HG03095 (cell line): ENCODE results near the gene RNPC3.

Source experiments
- ATAC-seq: cut with Tn5 transposase; IDR thresholded peaks from one replicate; pipeline ENCODE4 v1.9.1; 2021; ENCODE audit warnings: moderate library complexity; ENCODE audit not compliant: unreplicated experiment

RNPC3 gene, protein sequence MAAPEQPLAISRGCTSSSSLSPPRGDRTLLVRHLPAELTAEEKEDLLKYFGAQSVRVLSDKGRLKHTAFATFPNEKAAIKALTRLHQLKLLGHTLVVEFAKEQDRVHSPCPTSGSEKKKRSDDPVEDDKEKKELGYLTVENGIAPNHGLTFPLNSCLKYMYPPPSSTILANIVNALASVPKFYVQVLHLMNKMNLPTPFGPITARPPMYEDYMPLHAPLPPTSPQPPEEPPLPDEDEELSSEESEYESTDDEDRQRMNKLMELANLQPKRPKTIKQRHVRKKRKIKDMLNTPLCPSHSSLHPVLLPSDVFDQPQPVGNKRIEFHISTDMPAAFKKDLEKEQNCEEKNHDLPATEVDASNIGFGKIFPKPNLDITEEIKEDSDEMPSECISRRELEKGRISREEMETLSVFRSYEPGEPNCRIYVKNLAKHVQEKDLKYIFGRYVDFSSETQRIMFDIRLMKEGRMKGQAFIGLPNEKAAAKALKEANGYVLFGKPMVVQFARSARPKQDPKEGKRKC

DNA sequence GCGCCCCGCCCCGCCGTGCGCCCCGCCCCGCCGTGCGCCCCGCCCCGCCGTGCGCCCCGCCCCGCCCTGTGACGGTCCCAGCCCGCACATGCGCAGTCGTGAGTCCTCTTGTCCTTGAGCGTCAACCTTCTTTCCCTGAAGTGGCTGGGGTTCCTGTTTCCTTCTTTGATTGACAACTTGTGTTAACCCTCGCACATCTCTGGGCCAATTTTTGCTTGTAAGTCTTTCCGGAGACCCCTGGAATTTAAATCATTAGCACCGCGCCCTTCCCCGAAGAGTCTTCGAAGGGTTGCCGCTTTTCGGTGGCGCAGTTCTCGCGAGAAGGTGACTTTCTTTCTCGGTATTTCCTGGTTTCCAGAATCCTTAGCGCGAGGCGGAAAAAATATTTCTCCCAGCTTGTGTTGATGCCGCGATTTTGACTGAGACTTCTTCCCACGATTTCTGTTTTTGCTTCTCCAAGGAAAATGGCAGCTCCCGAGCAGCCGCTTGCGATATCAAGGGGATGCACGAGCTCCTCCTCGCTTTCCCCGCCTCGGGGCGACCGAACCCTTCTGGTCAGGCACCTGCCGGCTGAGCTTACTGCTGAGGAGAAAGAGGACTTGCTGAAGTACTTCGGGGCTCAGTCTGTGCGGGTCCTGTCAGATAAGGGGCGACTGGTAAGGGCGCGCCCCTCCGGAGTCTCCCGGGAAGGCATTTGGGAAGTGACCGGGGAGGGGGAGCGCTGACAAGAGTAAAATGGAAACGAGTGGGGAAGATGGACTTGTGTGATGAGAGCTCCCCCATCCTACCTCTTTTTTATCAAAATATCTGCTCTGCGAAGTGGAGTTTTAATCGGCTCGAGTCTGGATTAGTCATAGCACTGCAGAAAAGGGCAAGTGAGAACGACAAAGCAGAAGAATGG lies at the start of gene RNPC3:
TSS of gene RNPC3 (plus strand) at position 93 of the 901 bp plus-strand sequence. CDS start at position 465, 372 bp downstream.
- ATAC-seq = peak; percentile 80

DNA sequence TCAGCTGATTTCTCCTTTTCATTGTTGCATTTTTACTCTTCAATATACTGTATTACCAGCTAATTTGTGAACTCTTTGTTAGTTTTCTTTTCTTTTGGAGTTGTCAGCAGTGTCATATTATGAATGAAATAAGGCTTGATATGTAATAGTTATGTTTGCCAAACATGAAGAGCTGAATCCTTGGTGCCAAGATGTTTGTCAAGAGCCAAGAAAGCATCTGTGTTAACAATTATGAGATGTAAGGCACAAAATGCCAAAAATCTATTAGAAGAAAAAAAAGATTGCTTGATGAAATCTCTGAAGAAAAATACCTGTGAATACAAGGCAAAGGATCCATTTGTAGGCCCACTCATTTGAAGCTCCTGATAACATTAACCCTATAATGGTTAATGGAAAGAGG lies 48.4 kb upstream of the RNPC3 start:
- ATAC-seq = no peak

DNA sequence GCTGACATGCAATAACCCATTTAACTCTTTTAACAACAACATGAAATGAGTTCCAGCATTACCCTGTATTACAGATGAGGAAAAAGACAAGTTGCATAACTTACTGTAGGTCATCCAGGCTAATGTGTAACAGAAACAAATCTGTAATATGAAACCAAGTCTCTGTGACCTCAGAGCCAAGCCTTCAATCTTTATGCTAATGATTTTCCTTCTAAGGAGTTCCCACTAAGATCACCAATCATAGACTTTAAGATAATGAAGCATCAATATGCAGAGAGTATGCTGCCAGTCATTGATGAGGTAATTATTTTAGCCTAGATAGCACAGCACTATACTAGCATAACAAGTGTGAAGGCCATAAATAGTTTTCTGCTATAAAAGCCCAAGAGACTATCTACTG lies 35.6 kb upstream of the RNPC3 start:
- no peak for ATAC-seq

DNA sequence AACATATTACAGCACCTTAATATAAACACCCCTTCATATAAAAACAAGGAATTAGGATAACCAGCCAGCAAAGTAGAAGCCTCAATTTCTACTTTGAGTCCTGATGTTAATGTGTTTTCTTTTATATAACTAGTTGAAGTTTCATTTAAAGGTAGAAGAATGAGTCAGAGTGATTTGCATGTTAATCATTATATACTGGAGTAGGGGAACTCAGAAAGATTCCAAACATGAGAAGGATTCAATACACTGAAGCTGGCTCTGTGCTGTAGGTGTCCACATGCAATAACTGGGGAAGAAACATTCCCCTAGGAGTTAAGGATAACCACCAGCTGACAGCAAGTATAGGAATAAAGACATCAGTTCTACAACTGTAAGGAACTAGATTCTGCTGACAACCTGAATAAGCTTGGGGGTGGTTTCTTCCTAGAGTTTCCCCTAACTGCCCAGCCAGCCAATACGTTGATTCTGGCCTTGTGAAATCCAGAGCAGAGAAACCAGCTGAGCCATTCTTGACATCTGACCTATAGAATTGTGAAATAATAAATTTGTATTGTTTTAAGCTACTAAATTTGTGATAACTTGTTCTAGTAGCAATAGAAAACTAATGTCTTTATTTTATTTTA lies 33.4 kb upstream of the RNPC3 start:
- no peak for ATAC-seq

DNA sequence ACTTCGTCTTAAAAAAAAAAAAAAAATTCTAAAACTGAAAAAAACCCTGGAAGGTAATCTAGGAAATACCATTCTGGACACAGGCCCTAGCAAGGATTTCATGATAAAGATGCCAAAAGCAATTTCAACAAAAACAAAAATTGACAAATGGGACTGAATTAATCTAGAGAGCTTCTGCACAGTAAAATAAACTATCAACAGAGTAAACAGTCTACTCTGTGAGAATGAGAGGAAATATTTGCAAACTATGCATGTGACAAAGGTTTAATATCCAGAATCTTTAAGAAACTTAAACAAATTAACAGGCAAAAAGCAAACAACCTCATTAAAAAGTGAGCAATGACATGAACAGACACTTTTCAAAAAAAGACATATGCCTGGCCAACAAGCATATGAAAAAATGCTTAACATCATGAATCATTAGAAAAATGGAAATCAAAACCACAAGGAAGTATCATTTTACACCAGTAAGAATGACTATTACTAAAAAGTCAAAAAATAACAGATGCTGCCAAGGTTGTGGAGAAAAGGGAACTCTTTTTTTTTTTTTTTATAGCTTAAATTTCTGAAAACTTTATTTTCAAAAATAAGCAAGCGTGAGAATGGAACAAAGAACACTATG lies 29.4 kb upstream of the RNPC3 start:
- ATAC-seq = no peak

DNA sequence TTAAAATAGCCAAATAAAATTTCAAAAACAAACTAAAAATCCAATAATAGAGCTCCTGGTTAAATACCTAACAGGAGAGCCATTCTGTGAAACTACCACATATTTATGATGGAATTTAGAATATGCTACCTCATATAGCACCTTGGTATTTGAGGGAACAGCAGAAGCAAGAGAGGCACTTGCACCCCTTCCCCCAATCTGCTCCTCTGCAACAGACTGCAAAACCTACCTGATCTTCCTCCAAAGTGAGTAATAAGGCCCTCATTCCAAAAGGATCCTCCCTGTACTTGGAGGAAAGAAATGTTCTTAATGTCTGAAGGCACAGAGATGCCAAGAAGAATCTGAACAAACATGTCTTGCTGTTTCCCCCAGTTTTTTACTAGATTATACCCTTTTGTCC lies 28.1 kb upstream of the RNPC3 start:
- no peak for ATAC-seq

DNA sequence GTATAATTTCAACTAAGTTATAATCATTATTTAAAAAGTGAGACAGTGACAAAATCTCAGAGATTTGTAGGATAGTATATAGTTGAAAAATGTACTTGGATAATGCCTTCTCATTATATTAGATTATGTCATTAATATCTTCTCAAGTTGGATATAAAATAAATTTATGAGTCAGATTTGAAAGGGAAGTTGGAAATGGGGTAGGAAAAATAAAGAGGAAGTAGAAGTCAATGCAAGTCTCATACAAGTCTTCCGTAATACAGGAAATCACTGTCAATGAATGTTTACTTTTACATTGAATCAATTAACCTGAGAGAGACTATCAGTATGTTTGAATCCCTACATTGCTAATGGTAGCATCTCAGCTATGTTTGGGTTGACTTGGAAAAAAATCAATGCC lies 16.2 kb upstream of the RNPC3 start:
- no peak for ATAC-seq

DNA sequence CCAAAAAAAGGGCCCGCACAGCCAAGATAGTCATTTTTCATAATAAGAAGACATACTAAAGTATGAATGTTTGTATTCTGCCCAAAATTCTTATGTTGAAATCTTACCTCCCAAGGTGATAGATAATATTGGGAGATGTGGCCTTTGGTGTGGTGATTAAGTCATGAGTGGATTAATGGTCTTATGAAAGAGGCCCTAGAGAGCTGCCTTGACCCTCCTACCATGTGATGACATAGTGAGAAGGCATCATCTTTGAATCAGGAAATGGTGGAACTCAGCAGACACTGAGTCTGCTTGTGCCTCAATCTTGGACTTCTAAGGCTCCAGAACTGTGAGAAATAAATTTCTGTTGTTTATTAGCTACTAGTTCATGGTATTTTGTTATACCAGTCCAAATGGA lies 11.8 kb upstream of the RNPC3 start:
- no peak for ATAC-seq

DNA sequence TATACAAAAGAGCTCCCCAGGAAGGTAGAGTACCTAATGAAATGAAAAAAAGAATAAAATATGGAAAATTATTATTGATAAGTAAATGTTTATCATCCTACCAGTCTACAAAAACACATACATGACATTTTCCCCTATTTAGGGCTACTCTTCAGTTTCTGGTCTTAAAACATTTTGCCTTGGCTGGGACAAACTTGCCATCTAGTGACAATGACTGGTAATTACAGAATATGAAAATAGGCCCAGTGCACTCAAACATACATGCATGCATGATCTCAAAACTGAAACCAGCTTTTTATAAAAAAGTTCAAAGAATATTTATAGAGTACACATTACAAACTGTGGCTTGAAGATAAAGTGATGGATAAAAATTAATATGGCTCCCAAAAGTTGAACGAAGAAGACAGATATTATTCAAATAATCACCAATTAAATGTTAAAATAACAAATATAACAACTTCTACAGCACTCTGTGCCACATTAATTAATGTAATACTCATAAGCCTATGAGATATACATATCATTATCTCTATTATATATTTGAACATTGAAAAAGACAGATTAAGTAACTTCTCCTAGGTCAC lies 10.5 kb upstream of the RNPC3 start:
- ATAC-seq = peak; percentile 72

DNA sequence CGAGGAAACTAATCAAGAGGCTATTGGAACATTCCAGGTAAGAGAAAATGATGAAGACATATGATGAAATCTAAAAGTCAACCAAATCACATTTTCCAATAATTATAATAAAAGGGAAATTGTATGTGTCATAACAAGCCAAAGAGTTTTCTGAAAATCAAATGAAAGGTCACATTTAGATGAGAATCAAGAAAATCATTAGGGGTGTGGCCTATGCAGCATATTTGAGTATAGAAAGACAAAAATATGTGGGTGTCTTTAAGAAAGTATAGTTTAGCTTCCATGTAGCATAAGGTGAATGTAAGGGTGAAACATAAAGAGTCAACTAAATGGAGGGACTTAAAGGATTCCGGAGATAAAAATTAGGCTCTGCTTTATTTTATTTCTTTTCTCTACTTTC lies 9.2 kb upstream of the RNPC3 start:
- no peak for ATAC-seq

DNA sequence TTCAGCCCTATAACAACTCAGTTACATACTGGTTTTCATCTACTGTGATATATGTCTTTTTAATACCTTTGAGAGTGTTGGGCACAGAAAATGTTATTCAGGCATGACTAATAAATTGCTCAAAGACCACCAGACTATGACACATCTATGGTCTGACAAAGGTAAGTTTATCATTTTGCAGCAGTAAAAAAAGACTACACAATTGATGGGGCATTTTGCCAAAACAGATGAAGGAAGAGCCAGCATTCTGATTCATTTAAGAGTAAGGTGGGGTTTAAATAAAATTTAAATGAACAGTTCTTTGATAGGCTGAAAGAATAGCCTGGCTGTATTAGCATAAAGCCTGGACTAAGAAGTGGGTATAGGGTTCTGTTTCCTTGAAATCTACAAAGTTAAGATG lies 8.8 kb upstream of the RNPC3 start:
- no peak for ATAC-seq

DNA sequence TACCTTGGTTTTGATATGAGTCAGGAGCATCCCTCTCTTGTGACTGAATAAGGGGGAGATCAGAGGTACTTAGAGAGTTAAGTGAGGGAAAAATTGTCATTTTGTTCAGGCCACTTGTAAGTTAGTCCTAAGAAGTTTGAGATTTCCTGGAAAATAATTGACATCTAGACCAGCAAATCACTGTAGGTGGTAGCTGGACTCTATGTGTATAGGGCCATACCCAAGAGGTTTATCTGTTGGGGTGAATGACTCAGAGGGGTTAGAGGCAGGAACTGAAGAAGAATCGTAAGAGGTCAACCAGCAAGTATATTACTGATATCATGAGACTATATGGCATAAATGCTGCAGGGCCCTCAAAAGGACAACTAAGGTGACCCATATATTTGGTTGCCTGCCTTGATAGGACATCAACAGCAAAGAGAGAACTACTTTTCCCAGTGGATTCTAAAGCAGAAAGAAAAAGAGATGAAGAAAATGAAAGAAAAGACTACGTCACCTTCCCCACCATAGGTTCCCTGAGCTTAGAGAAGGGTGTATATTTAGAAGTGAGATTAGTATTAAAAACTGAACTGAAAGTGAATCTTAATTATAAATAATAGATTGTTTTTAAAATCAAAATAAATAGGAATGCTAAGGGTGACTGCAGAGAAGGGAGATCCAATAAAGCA lies 8.0 kb upstream of the RNPC3 start:
- ATAC-seq = peak; percentile 88

DNA sequence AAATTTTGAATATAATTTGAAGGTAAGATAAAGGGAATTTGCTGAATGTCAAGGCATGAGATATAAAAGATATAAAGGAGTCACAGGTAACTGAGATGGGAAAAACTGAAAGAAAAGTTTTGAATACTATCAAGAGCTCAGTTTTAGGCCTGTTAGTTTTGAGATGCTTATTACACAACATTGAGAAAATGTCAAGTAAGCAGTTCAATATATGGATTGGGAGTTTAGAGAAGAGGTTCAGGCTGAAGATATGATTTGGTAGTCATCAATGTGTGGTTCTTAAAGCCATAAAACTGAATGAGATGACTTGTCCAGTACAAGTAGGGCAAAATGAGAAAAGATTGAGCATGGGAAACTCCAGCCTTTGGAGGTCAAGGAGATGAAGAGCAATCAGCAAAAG lies 4.7 kb upstream of the RNPC3 start:
- no peak for ATAC-seq

DNA sequence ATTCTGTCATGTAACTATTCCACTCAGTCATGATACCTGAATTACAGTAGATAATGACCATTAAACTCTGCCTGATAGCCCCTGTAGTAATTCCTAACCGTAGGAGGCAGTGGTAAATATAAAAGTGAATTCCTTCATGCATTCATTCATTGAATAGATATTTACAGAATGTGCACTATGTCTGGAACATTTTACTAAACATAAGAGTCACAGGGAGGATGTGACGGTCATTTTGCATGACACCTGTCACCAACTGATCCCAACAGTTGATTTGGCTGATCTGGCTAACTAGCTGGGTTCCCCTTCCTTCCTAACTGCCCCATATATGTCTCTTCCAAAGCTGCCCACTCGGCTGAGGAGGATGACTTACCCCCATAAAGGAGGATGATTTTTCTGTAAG lies 2.2 kb upstream of the RNPC3 start:
- no peak for ATAC-seq

DNA sequence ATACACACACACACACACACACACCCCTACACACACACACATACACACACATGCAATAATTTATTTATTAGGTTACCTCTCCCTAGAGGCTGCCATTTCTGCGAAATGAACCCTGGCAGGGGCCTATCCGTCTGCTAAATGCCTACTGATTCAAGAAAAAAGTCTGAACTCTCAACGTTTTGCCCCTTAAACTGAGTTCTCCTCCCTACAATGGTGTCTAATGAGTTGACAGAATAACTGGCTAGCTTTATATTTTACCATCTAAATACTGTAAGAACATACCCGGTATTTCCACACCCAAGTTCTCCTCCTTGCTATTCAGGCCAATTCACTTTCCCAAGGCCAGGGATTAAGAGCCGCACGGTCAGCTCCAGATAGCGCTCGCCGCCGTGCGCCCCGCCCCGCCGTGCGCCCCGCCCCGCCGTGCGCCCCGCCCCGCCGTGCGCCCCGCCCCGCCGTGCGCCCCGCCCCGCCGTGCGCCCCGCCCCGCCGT lies 339 bp upstream of the RNPC3 start:
- peak; percentile 49 for ATAC-seq

DNA sequence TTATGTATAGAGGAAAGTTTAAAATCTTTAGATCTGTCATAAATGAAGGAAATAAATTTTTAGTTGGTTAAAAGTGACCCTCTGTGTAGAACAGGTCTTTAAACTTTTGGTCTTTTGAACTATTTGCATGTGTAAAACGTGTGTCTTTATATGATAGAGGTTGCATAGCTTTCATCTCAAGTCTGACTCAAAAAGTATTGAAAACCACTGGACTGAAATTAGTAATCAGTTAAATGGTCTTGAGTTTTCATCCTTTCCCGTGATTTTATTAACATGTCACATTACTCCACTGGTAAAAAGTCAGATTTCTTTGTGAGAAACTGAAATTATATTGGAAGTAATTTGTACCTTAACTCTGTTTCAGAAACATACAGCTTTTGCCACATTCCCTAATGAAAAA lies 1.8 kb downstream of the RNPC3 start:
- no peak for ATAC-seq

DNA sequence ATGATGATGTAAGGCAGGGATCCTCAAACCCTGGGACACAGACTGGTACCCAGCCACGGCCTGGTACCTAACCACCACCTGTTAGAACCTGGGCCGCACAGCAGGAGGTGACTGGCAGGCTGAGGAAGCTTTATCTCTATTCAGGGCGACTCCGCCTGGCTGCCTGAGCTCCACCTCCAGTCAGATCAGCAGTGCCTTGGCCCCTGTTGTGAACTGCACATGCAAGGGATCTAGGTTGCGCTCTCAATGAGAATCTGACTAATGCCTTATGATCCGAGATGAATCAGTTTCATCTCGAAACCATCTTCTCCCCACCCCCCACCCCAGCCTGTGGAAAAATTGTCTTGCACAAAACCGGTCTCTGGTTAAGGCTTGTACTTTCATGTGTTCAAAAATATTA lies 4.2 kb downstream of the RNPC3 start:
- ATAC-seq = no peak

DNA sequence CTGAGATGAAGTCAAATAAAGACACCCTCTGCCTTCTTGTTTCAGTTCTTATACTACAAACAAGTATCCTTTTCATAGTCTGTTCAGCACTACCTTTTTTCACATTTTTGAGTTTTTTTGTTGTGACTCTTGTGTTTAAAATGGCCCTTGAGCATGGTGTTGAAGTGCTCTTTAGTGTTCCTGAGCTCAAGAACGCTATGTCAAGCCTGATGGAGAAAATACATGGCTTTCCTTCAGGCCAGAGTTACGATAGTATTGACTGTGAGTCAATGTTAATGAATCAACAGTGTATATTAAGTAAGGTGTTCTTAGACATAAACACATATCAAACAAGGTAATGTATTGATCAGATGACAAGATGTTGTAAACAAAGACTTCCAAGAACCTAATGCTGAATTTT lies 12.7 kb downstream of the RNPC3 start:
- no peak for ATAC-seq

DNA sequence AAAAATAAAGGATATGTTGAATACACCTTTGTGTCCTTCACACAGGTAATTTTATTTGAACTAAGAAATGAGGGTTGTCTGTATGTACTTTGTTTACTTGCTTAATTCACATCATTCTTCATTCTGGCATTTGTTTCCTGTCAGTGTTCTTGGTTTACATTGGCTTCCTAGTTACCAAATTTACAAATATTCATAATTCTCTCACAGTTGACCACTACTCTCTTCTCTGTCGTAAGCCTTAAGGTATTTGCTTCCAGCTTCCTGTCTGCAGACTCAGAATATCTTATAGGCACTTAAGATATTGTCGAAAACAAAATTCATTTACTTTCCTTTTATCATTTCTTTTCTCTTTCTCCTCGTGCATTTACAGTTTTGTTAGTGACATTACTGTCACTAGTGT lies 15.9 kb downstream of the RNPC3 start:
- no peak for ATAC-seq

DNA sequence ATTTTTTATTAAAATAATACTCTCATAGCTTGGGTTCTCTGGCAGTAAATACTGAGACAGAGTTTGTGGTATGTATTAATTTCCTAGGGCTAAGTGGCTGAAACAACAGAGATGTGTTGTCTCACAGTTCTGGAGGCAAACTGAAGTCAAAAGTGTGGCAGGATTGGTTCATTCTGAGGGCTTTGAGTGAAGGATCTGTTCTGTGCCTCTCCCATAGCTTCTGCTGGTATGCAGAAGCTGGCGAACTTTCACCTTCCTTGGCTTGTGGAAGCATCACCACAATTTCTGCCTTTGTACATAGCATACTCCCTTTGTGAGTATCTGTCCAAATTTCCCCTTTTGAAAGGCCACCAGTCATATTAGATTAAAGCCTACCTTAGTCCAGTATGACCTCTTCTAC lies 21.0 kb downstream of the RNPC3 start:
- ATAC-seq = no peak
